Breast epithelium (tissue), 3 donors: Measurements from ENCODE around the gene SPECC1L.

Source experiments
- POLR2AphosphoS5 ChIP-seq, 3 donors: sonication (generic); formaldehyde crosslinking; IDR thresholded peaks; one replicate each; pipeline ENCODE4 v1.6.1; 2017; ENCODE audit warnings: antibody characterized with exemption in 3 of 3
- TF ChIP-seq, protein P1 (sequence below), 3 donors: fragments of 450-650 bp; IDR thresholded peaks; one replicate each; pipeline ENCODE4 v1.5.1; 2016 to 2017; ENCODE audit warnings: antibody characterized with exemption in 3 of 3, mild to moderate bottlenecking in 3 of 3, moderate library complexity in 3 of 3

DNA sequence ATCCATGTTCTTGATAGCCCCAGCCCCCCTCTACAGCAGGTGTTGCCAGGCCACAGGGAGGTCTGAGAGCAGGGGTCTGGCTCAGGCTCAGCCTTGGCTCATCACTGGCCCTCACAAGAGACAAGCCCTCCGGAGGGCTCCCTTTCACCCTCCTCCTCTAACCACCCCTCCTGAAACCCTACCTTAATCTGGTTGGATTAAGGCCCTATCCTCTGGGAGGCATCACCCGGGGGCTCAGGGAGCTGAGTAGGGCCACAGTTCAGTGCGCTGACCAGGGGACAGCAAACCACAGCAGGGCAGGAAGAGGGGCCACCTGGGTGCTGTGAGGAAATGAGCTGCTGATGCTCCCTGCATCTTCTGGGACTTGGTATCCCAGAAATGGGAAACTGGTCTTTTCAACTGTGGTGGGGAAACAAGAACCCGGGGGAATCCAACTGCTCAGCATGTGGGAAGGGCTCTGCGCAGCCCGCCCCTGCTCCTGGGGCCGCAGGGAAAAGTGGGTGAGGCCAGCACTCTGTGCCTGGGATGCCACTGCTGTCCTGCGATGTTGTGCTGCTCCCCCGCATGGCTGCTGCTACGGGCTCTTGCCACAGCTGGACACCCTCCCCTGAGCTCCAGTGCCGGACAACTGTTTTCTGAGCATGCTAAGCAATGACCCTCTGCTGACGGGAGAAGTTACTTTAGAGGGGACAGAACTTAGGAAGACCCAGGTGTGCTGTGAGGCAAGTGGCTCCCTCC, 174.3 kb downstream of the SPECC1L start:
- TF ChIP-seq, protein P1, sequence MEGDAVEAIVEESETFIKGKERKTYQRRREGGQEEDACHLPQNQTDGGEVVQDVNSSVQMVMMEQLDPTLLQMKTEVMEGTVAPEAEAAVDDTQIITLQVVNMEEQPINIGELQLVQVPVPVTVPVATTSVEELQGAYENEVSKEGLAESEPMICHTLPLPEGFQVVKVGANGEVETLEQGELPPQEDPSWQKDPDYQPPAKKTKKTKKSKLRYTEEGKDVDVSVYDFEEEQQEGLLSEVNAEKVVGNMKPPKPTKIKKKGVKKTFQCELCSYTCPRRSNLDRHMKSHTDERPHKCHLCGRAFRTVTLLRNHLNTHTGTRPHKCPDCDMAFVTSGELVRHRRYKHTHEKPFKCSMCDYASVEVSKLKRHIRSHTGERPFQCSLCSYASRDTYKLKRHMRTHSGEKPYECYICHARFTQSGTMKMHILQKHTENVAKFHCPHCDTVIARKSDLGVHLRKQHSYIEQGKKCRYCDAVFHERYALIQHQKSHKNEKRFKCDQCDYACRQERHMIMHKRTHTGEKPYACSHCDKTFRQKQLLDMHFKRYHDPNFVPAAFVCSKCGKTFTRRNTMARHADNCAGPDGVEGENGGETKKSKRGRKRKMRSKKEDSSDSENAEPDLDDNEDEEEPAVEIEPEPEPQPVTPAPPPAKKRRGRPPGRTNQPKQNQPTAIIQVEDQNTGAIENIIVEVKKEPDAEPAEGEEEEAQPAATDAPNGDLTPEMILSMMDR (IDR thresholded peaks at IDR 0.05) = no peak
- TF ChIP-seq POLR2AphosphoS5 (IDR thresholded peaks at IDR 0.05) = no peak
